Activated T-cell treated with anti-CD3 and anti-CD28 coated beads, Interleukin-2, amount 50 U/mL, for 4 hours (primary cell): ENCODE measurements around the gene CCDC134. TPM values are rescaled to one million over a fixed set of nuclear protein-coding genes. Genes with fewer than 3 reads are reported as not detected.
"Not testable (repeated sequence)": the region's sequence is repeated elsewhere in the genome, so short reads cannot be mapped to it uniquely, and the experiment has no call there.

Experiments
- ATAC-seq, 2 donors: fragments of 200-7000 bp; cut with Tn5 transposase; one replicate each; pipeline ENCODE4 v1.10.0; 2021
- DNase-seq: peaks from one replicate; pipeline ENCODE4 v3.0.0-alpha.2; 2020
- H3K27me3 Mint-ChIP-seq: one replicate; pipeline ENCODE4 v1.8.0; 2021; ENCODE audit warnings: low read depth, mixed read lengths
- H3K36me3 Mint-ChIP-seq: one replicate; pipeline ENCODE4 v1.8.0; 2022; ENCODE audit warnings: mixed read lengths; ENCODE audit not compliant: insufficient read depth
- H3K4me1 Mint-ChIP-seq: one replicate; pipeline ENCODE4 v1.8.0; 2021; ENCODE audit warnings: low read depth, mixed read lengths
- H3K4me3 Mint-ChIP-seq: one replicate; pipeline ENCODE4 v1.8.0; 2021; ENCODE audit warnings: mild to moderate bottlenecking, moderate library complexity, mixed read lengths
- H3K9me3 Mint-ChIP-seq: one replicate; pipeline ENCODE4 v1.8.0; 2021; ENCODE audit warnings: mixed read lengths
- total RNA-seq, 3 donors: library from RNA; stranded (reverse); gene quantifications; one replicate each; pipeline ENCODE4 v1.2.1, GENCODE V29; 2021

The CCDC134 gene
- total RNA-seq, 3 donors from 2014 or later: 16.0 to 20.2 (median 18.4) TPM

- peaks cover 17% of the 10 kb centered on the region for H3K36me3 Mint-ChIP-seq
Observed at GRCh38 chr22:41825376-41825775, 24.9 kb downstream of the CCDC134 start.

GRCh38 chr22:41826021-41826420 lies 25.5 kb downstream of the CCDC134 start:
- DNase-seq: no peak
- no peak for ATAC-seq
- Mint-ChIP-seq H3K4me3 (no peak overlapping the region), H3K4me1 (peaks cover 39% of the 10 kb centered on the region), H3K36me3 (peaks cover 11% of the 10 kb centered on the region), H3K27me3 (no peaks in the 10 kb centered on the region), H3K9me3 (no peaks in the 10 kb centered on the region)

More at GRCh38 chr22:41825376-41825775, 24.9 kb downstream of the CCDC134 start:
- H3K27me3 Mint-ChIP-seq: no peaks in the 10 kb centered on the region
- no peak for ATAC-seq
- peaks cover 38% of the 10 kb centered on the region for H3K4me1 Mint-ChIP-seq
- no peak overlapping the region for H3K4me3 Mint-ChIP-seq
- no peaks in the 10 kb centered on the region for H3K9me3 Mint-ChIP-seq
- DNase-seq: no peak

- ATAC-seq (no peak), DNase-seq (no peak)
- H3K4me1 Mint-ChIP-seq: peaks cover 42% of the 10 kb centered on the region
Observed at GRCh38 chr22:41826430-41827383, 26.2 kb downstream of the CCDC134 start.

GRCh38 chr22:41827671-41828070 lies 27.2 kb downstream of the CCDC134 start:
- H3K27me3 Mint-ChIP-seq: no peaks in the 10 kb centered on the region
- H3K36me3 Mint-ChIP-seq: peaks cover 11% of the 10 kb centered on the region
- DNase-seq: no peak
- no peak overlapping the region for H3K4me3 Mint-ChIP-seq
- H3K9me3 Mint-ChIP-seq: no peaks in the 10 kb centered on the region
- peaks cover 42% of the 10 kb centered on the region for H3K4me1 Mint-ChIP-seq
- ATAC-seq: no peak

More at GRCh38 chr22:41826430-41827383, 26.2 kb downstream of the CCDC134 start:
- H3K36me3 Mint-ChIP-seq: peaks cover 11% of the 10 kb centered on the region
- H3K27me3 Mint-ChIP-seq: no peaks in the 10 kb centered on the region
- H3K4me3 Mint-ChIP-seq: no peak overlapping the region
- H3K9me3 Mint-ChIP-seq: no peaks in the 10 kb centered on the region

GRCh38 chr22:41828516-41828915 lies 28.0 kb downstream of the CCDC134 start:
- H3K36me3 Mint-ChIP-seq: peaks cover 10% of the 10 kb centered on the region
- ATAC-seq (no peak), DNase-seq (no peak)
- no peaks in the 10 kb centered on the region for H3K9me3 Mint-ChIP-seq
- H3K27me3 Mint-ChIP-seq: no peaks in the 10 kb centered on the region
- H3K4me1 Mint-ChIP-seq: peaks cover 36% of the 10 kb centered on the region
- H3K4me3 Mint-ChIP-seq: no peak overlapping the region

- Mint-ChIP-seq H3K27me3 (no peaks in the 10 kb centered on the region), H3K9me3 (no peaks in the 10 kb centered on the region), H3K36me3 (peaks cover 13% of the 10 kb centered on the region), H3K4me1 (peaks cover 39% of the 10 kb centered on the region), H3K4me3 (no peak overlapping the region)
- ATAC-seq: no peak
- no peak for DNase-seq
Observed at GRCh38 chr22:41830174-41830573, 29.7 kb downstream of the CCDC134 start.

GRCh38 chr22:41831383-41831782 lies 30.9 kb downstream of the CCDC134 start:
- DNase-seq (no peak), ATAC-seq (no peak)
- no peaks in the 10 kb centered on the region for H3K9me3 Mint-ChIP-seq
- H3K4me3 Mint-ChIP-seq: peak overlapping the region; percentile 97
- peaks cover 42% of the 10 kb centered on the region for H3K4me1 Mint-ChIP-seq
- no peaks in the 10 kb centered on the region for H3K27me3 Mint-ChIP-seq
- H3K36me3 Mint-ChIP-seq: peaks cover 17% of the 10 kb centered on the region

GRCh38 chr22:41831828-41832552 lies 31.5 kb downstream of the CCDC134 start:
- Mint-ChIP-seq H3K9me3 (no peaks in the 10 kb centered on the region), H3K36me3 (peaks cover 23% of the 10 kb centered on the region), H3K4me1 (peaks cover 48% of the 10 kb centered on the region), H3K27me3 (no peaks in the 10 kb centered on the region), H3K4me3 (peak overlapping the region; percentile 97)
- ATAC-seq: no peak
- no peak for DNase-seq

- Mint-ChIP-seq H3K27me3 (no peaks in the 10 kb centered on the region), H3K9me3 (no peaks in the 10 kb centered on the region), H3K4me3 (peak within 1 kb of the TSS; percentile 97), H3K4me1 (peaks cover 48% of the 10 kb centered on the region), H3K36me3 (peaks cover 23% of the 10 kb centered on the region)
- ATAC-seq (peak; percentile 90 to 92), DNase-seq (peak; percentile 99)
Observed at GRCh38 chr22:41832553-41833368, 32.3 kb downstream of the CCDC134 start, which contains the start of gene SREBF2. SREBF2 (plus strand) TSS chr22:41833105; CDS start chr22:41833271, 166 bp downstream.

- DNase-seq: peak; percentile 35
- H3K4me3 Mint-ChIP-seq: peak overlapping the region; percentile 97
- no peaks in the 10 kb centered on the region for H3K27me3 Mint-ChIP-seq
- H3K9me3 Mint-ChIP-seq: no peaks in the 10 kb centered on the region
- H3K4me1 Mint-ChIP-seq: peaks cover 54% of the 10 kb centered on the region
- peaks cover 29% of the 10 kb centered on the region for H3K36me3 Mint-ChIP-seq
- ATAC-seq: peak; percentile 45 to 47
Observed at GRCh38 chr22:41833369-41834004, 33.0 kb downstream of the CCDC134 start.

GRCh38 chr22:41834005-41834944 lies 33.8 kb downstream of the CCDC134 start:
- Mint-ChIP-seq H3K27me3 (no peaks in the 10 kb centered on the region), H3K9me3 (no peaks in the 10 kb centered on the region), H3K4me3 (peak overlapping the region; percentile 97), H3K36me3 (peaks cover 37% of the 10 kb centered on the region), H3K4me1 (peaks cover 58% of the 10 kb centered on the region)
- ATAC-seq: no peak
- DNase-seq: no peak

GRCh38 chr22:41835462-41835861 lies 35.0 kb downstream of the CCDC134 start:
- not testable (repeated sequence) for H3K9me3 Mint-ChIP-seq, DNase-seq, H3K27me3 Mint-ChIP-seq, ATAC-seq
- H3K4me1 Mint-ChIP-seq: peaks cover 65% of the 10 kb centered on the region
- peak overlapping the region; percentile 42 for H3K4me3 Mint-ChIP-seq
- H3K36me3 Mint-ChIP-seq: peaks cover 44% of the 10 kb centered on the region

- no peaks in the 10 kb centered on the region for H3K9me3 Mint-ChIP-seq
- H3K4me3 Mint-ChIP-seq: no peak overlapping the region
- H3K27me3 Mint-ChIP-seq: no peaks in the 10 kb centered on the region
- peaks cover 65% of the 10 kb centered on the region for H3K4me1 Mint-ChIP-seq
- DNase-seq: no peak
- ATAC-seq: no peak
- peaks cover 48% of the 10 kb centered on the region for H3K36me3 Mint-ChIP-seq
Observed at GRCh38 chr22:41836551-41836950, 36.1 kb downstream of the CCDC134 start.
